OCI-LY3 (cell line): ENCODE data around the gene CRIP3.

Experiments
- CTCF ChIP-seq: fragments of 200-600, 300-600 bp; sonication (generic); IDR thresholded peaks from 2 replicates; pipeline ENCODE4 v1.5.1; 2014; ENCODE audit warnings: antibody characterized with exemption, low read length, low read depth
- EZH2phosphoT487 ChIP-seq: fragments of 200-600 bp; shearing (Covaris generic); IDR thresholded peaks from 2 replicates; pipeline ENCODE4 v1.6.1; 2018; ENCODE audit warnings: antibody characterized with exemption, mixed run types, low read depth

GRCh38 chr6:43278524-43279078, 30.0 kb downstream of the CRIP3 start:
- TF ChIP-seq EZH2phosphoT487, result no peak
- no peak for TF ChIP-seq CTCF
